Activated naive CD4-positive, alpha-beta T cell treated with Interleukin-2 at 50 U/mL for 16 hours (primary cell): Measurements from ENCODE around the gene RASGRF1.

Experiments used
- DNase-seq: peaks from one replicate; pipeline ENCODE4 v3.0.0-alpha.2; 2020

RASGRF1 gene

GRCh38 chr15:78925956-78926743 is 164.4 kb downstream of the RASGRF1 start:
- no peak for DNase-seq

- DNase-seq, result no peak
These were observed 165.4 kb downstream of the RASGRF1 start for GRCh38 chr15:78925076-78925624.

DNA sequence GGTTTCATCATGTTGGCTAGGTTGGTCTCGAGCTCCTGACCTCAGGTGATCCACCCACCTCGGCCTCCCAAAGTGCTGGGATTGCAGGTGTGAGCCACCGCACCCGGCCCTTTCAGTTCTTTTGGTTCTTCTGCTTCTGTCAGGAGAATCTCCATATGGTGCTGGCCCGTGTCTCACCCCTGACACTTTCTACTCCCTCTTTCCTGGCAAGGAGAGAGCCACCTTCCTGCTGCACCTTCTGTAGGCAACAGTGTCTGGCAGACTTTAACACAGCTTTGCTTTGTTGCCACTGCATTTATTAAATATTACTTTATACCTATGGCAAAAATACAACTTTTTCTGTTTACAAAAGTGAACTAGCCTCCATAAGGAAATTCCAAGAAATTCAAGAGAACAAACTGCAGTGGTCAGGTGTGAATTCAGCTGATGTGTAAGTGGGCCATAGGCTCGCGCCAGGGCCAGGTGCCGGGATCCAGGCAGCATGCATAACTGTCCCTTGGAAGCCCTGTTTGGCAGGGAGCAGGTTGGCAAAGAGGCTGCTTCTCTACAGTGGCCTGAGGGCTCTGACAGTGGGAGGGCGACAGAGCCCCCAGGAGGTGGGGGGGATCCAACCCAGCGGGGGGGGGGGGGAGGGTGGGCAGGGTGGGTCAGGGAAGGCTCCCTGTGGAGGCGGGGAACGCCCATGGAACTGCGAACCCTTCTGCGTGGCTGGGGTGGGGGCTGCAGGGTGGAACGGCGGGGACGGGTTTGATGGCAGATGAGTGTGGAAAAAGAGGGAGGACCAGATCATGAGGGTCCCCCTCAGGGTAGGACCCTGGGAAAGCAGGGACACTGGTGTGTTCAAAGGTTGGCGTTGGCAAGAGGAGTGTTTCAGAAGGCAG is 166.9 kb downstream of the RASGRF1 start:
- DNase-seq, result no peak

DNA sequence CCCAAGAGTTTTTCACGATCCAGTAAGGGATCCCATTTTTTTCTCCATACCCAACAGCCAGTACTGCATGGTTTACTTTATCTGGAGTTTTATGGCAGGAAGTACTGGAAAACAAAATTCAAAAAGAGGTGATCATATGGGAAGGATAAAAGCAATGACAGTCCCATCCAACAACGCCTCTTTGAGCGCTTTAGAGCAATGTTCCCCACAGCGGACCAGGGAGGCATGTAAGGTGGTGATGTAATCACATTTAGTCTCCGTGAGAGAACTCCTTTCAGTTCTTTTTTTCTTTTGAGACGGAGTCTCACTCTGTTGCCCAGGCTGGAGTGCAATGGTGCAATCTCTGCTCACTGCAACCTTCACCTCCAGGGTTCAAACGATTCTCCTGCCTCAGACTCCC is 167.6 kb downstream of the RASGRF1 start:
- no peak for DNase-seq

GRCh38 chr15:78922527-78922926 is 168.1 kb downstream of the RASGRF1 start:
- no peak for DNase-seq

DNA sequence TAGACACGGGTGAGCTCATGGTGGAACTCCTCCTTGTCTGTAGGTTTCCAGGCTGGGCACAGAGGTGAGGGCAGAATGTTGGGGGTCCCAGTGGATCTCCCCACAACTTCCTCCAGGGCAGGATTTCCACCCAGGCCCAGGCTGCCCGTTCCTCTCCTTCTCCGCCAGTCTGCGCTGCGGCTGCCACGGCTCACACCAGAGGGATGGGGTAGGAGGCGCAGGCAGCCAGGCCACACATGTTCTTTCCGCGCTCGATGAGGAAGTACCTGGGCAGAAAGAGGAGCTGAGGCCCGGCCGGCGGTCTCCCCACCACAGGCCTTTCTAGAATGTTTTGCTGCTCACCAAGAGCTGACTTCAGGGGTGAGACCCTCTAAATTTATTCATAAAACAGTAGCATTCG is 168.6 kb downstream of the RASGRF1 start:
- no peak for DNase-seq

DNA sequence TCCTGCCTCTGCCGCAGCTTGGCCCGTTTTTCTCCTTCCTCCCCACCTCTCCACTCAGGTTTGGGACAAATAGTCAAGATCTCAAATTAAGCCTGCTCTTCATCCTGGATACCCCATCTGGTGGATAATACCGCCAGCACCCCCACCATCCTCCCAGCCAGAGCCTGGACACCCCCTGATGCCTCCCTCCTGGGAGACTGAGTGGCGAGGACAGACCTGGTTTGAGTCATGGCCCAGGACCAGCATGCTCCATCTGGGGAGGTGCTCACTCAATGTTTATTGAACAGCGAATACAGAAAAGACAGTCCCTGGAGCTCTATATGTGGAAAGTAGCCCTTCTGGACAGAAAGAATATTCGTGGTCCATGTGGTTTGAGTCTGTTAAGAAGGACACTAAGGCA is 169.1 kb downstream of the RASGRF1 start:
- no peak for DNase-seq

- no peak for DNase-seq
These were observed 172.7 kb downstream of the RASGRF1 start for GRCh38 chr15:78917888-78918287.

GRCh38 chr15:78916088-78916487 is 174.5 kb downstream of the RASGRF1 start:
- no peak for DNase-seq

DNA sequence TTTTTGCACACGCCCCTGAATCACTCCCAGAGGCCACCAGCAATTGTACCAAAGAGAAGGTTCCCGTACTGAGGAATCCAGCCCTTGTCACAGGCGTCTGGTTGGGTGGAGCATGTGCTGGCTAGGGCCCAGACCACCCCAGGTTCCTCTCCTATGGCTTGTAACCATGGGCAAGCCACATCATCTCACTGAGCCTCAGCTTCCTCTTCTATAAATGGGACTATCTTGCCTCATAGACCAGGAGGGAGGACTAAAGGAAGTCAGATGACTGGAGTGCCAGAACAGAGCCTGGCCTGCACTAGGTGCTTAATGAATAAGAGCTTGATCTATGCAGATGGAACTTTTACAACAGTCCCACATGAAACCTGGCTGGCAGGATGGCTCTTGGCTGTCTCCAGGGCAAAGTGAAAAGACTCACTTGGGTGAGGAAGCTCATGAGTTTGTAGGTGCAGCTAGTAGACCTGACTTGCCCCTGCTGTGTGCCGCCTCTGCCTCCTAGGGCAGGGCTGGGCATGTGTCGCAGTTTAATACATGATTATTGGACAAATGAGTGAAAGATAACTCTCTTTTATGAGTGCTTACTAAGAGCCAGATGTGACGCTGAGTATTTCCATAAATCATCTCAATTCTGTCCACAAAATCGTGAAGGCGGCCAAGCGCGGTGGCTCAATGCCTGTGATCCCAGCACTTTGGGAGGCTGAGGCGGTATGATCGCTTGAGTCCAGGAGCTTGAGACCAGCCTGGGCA is 175.1 kb downstream of the RASGRF1 start:
- no peak for DNase-seq

DNA sequence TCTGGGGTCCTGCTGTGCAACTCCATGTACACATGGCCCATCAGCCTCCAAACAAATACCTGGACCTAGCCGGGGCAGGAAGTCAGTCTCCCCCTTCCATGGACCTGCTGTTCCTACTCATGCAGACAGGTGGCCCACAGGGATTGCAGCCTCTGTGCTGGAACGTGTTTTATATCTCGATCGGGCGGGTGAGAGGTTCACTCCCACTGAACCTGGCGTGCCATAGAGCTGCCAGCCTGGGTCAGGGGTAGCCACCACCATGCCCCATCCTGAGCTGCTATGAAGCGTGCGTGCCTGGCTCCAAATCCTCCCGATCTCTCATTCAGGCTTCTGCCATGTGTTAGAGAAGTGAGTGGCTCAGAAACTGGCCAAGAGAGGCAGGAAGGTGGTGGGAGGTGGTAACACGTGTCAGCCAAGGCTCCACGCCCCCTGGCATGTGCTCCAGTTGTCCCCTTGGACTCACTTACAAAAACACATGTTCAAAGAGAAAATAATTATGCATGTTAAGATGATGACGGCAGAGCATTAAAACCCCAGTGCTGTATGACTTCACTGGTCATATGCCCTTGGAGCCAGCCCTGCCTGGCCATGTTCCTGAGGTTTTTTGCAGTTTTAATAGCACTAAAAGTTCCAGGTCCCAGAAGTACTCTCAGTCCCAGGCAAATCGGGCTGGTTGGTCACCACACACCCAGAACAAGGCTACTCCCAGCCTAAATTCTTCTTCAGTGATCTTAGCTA is 176.4 kb downstream of the RASGRF1 start:
- DNase-seq, result no peak

GRCh38 chr15:78913012-78913411 is 177.6 kb downstream of the RASGRF1 start:
- no peak for DNase-seq

DNA sequence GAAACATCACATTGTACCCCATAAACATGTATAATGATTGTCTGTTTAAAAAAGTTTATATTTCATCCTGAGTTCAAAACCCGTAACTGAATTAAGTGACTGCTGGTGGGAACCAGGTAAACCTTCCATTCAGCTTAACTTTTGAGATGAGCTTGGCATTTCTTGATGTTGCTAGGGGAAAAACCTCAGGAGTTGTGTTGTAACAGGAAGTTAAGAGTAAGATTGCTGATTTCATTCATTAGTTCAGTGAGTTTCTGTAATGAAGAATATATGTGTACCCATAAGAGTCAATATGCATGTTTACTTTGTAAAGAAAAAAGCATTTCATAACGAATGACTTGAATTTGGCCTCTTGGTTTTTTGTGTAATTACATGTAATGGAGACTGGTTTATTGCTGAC is 178.3 kb downstream of the RASGRF1 start:
- DNase-seq, result no peak

GRCh38 chr15:78910271-78910670 is 180.3 kb downstream of the RASGRF1 start:
- DNase-seq, result no peak
